ENCODE data around the gene JCAD.

JCAD gene

DNA sequence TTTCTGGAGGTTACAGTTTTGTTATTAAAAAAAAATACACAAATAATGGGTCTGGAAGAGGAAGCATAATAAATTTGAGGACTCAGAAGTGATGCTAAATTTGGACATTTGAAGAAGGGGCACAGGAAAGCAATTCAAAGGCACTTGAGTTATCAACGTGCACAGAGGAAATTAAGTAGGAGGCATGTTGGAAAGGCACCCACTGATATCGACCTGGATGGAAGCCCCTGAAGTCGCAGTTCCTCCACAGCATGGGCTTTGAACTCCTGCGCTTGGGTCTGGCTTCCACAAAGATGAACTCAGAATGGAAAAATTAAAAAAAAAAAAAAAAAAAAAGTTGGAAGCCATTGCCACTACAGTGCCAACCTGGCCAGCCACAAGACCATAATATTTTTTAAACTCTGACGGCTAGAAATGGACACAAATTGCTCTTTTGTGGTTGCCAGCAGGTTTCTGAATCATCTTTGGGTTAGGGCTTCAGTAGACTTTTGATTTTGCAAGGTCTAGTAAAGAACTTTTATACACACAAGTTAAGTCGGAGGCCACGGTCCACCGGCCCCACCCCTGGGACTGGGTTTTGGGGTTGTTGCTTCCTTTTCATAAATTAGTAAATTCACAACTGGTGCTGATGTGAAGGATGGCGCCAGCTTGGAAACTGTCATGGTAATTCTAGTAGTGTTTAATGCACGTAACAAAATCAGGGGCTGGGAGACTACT, 21.6 kb downstream of the JCAD start:
- no peak for DNase-seq (ENCODE audit: low spot score)
- TF ChIP-seq, protein P1, sequence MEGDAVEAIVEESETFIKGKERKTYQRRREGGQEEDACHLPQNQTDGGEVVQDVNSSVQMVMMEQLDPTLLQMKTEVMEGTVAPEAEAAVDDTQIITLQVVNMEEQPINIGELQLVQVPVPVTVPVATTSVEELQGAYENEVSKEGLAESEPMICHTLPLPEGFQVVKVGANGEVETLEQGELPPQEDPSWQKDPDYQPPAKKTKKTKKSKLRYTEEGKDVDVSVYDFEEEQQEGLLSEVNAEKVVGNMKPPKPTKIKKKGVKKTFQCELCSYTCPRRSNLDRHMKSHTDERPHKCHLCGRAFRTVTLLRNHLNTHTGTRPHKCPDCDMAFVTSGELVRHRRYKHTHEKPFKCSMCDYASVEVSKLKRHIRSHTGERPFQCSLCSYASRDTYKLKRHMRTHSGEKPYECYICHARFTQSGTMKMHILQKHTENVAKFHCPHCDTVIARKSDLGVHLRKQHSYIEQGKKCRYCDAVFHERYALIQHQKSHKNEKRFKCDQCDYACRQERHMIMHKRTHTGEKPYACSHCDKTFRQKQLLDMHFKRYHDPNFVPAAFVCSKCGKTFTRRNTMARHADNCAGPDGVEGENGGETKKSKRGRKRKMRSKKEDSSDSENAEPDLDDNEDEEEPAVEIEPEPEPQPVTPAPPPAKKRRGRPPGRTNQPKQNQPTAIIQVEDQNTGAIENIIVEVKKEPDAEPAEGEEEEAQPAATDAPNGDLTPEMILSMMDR (IDR thresholded peaks at IDR 0.05; ENCODE audit: borderline replicate concordance, control extremely low read depth, extremely low read depth, insufficient read depth, missing control alignments), result no peak
- in situ Hi-C loops (cut with MboI; ENCODE audit: low sequenced_read_pairs, unreplicated experiment), result no loop called here

DNA sequence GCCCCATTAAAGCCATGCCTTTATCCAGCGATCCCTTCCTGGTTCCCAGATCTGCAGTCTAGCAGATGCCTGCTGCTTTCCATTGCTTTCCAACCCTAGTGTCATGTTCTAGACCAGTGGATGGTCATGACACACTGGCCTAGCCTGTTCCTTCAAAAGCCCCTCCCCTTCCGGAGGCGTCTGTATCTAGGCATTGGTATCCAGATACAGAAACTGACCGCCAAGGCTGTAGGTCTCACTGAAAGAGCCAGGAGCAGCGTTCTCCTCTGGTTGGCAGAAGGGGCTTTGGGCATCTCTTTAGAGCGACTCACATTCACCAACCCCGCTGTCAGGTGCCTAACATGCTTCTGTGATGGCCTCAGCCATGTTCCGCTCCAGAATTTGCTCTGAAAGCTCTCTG, 22.6 kb downstream of the JCAD start:
- no peak for DNase-seq (ENCODE audit: low spot score)
- TF ChIP-seq, protein P1 (IDR thresholded peaks at IDR 0.05; ENCODE audit: borderline replicate concordance, control extremely low read depth, extremely low read depth, insufficient read depth, missing control alignments), result no peak
- in situ Hi-C loops (cut with MboI; ENCODE audit: low sequenced_read_pairs, unreplicated experiment), result no loop called here

DNA sequence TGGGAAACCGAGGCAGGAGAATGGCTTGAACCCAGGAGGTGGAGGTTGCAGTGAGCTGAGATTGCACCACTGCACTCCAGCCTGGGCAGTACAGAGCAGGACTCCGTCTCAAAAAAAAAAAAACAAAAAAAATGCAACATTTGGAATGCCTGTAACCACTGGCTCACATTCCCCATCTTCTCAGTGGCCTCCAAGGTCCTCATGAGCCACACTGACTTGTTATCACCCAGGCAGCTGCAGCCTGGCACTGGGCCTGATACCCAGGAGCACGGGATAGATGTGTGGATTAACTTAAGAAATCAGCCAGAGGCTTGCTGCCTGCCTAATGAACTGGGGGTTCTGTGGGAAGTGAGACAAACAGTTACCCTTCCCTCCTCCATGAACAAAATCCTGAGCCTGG, 23.0 kb downstream of the JCAD start:
- in situ Hi-C loops (cut with MboI; ENCODE audit: low sequenced_read_pairs, unreplicated experiment), result no loop called here
- TF ChIP-seq, protein P1 (IDR thresholded peaks at IDR 0.05; ENCODE audit: borderline replicate concordance, control extremely low read depth, extremely low read depth, insufficient read depth, missing control alignments), result no peak
- DNase-seq (ENCODE audit: low spot score), result no peak

DNA sequence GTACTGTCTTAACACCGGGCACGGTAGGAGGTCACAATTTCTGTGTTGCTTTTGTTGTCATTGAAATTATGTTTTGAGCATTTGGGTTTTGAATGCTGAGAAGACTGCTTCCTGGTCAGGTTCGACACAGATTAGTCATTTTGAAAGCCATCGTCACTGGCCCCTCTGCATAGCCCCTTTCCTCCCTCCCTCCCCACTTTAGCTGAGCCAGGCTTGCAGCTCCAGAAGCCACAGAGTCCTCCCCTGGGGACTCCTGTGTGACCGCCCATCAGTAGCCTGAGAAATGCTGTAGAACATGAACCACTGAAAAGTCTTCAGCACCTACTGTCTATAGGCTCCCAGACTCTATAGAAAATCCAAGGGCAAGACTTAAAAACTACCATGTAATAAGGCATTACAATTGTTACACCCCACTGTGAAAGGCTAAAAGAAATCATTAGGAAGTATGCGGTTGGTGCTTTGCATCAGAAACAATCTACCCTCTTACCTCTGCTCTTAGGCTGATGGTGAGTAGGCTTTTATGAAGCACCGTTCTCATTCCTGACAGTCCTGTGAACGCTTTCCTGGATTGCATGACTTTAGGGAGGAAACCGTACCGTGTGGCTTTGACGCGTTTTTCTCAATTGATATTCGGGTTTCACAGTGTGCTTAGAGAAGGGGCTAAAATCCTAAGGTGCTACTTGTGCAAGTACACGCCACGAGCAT, 24.8 kb downstream of the JCAD start:
- in situ Hi-C loops (cut with MboI; ENCODE audit: low sequenced_read_pairs, unreplicated experiment), result no loop called here

DNA sequence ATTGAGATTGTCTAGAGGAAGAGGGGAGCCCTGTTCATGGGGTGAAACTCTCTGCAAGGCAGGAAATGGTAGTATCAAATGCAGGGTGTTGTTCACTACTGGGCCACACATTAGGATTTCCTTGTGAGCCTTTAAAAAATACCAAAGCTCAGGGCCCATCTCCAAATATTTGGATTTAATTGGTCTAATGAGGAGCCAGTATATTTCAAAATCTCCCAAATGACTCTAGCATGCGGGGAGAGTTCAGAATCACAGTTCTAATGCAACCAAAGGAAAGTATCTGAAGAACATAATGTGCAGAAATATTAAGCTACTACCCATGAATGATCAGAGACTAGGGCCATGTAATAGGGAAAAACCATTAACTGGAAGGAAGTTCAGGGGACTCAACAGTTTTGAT, 27.3 kb downstream of the JCAD start:
- in situ Hi-C loops (cut with MboI; ENCODE audit: low sequenced_read_pairs, unreplicated experiment), result no loop called here

More for the DNA sequence above, 24.8 kb downstream of the JCAD start:
- DNase-seq (ENCODE audit: low spot score), result peak; percentile 40
- TF ChIP-seq, protein P1 (IDR thresholded peaks at IDR 0.05; ENCODE audit: borderline replicate concordance, control extremely low read depth, extremely low read depth, insufficient read depth, missing control alignments), result no peak

DNA sequence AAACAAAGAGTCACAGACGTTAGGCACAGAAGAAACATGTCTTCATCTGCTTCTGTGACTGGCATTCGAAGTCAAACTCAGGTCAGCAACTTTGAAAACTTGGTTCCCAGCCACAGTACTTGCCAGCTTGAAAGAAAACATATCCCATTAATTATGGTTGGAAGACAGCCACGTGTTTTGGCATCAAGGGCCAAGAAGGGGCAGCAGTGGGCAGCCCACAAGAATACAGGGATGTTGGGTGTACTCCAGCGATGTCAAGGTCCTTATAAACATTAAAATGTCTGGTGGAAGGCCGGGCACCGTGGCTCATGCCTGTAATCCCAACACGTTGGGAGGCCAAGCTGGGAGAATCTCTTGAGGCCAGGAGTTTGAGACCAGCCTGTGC, 29.5 kb downstream of the JCAD start:
- no peak for DNase-seq (ENCODE audit: low spot score)
- TF ChIP-seq, protein P1 (IDR thresholded peaks at IDR 0.05; ENCODE audit: borderline replicate concordance, control extremely low read depth, extremely low read depth, insufficient read depth, missing control alignments), result no peak
- in situ Hi-C loops (cut with MboI; ENCODE audit: low sequenced_read_pairs, unreplicated experiment), result no loop called here

More for the DNA sequence above, 27.3 kb downstream of the JCAD start:
- no peak for DNase-seq (ENCODE audit: low spot score)
- TF ChIP-seq, protein P1 (IDR thresholded peaks at IDR 0.05; ENCODE audit: borderline replicate concordance, control extremely low read depth, extremely low read depth, insufficient read depth, missing control alignments), result no peak

Data from GM13976 (cell line).